ENCODE results near the gene TMEM238L. TPM values are rescaled to one million over a fixed set of nuclear protein-coding genes. Genes with fewer than 3 reads are reported as not detected.

The TMEM238L gene, protein sequence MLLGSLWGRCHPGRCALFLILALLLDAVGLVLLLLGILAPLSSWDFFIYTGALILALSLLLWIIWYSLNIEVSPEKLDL
- not detected for total RNA-seq

DNA sequence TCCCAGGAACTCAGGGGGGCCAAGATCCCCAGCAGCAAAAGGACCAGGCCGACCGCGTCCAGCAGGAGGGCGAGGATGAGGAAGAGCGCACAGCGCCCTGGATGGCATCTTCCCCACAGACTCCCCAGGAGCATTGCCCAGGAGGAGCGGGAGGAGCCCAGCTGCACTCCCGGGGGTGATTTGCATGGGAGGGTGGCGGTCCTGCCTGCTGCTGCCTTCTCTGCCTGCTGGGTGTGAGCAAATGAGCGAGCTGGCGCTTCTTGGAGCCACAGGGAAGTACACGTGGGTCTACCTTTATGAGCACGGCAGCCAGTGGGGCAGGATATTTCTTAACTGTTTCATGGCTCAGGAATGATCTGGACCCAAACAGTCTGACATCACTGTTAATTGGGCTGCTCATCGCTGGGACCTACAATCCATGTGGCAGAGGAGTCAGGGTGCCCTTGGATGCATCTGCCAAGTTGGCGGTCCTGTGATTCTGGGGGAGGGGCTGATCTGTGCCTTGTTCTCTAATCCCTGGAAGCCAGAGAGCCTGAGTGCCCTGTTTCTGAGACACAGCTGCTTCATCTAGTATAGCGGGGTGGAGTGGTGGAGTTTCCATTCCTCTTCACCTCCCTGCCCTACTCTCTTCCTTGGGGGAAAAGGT, at the start of gene TMEM238L:
TSS of gene TMEM238L (minus strand) at position 270 of the 646 bp plus-strand sequence. CDS start at position 134, 136 bp downstream.

DNA sequence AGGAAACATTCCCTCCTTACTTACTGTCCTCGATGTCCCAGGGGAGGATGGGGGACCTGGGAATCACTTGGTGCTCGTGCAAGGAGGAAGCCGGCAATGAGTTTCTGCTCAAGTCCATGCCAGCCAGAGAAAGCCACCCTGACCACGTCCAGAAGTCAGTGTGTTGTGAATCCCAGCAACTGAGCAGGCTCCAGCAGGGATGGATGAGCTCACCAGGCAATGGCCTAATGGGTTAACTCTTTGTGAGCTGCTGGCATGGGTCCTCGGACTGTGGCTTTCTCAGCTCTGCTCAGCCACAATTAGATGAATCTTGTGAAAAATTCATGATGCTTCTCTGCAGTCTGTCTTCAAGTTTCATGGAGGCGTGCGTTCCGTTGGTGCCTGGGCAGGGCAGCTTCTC, 34.0 kb upstream of the TMEM238L start, which contains the start of gene PIRT:
TSS of gene PIRT (minus strand) at position 167 of the 400 bp plus-strand sequence. CDS start 12,442 bp downstream, outside the sequence.

Small RNAs within 50 kb of the gene (small RNA-seq; reads per million reads assigned to genes)
- gene AC015908.2 (ENCODE audit: low replicate concordance) (not detected), gene TMEM238L (ENCODE audit: low replicate concordance) (not detected)

Other genes with a start within 250 kb of the TMEM238L start
- 1.9 TPM for gene MYH3, start 146.8 kb downstream of the TMEM238L start, total RNA-seq
- 12.2 TPM for gene SCO1, start 106.6 kb downstream of the TMEM238L start, total RNA-seq
- gene ADPRM, start 106.5 kb downstream of the TMEM238L start, total RNA-seq = 30.0 TPM
- 1.9 TPM for gene TMEM220, start 74.1 kb downstream of the TMEM238L start, total RNA-seq
- gene PIRT, start 34.0 kb upstream of the TMEM238L start, total RNA-seq = 0.63 TPM

All from parietal lobe (tissue), 2 donors.